MCF 10A (cell line): ENCODE results near the gene NPR3. TPM values are rescaled to one million over a fixed set of nuclear protein-coding genes. Genes with fewer than 3 reads are reported as not detected.
"Not testable (repeated sequence)": the region's sequence is repeated elsewhere in the genome, so short reads cannot be mapped to it uniquely, and the experiment has no call there.

Experiments used
- BruUV-seq: library from RNA; stranded (reverse); fragments of 400-500 nt; replicated peaks from 2 replicates; lab custom pipeline; 2021; lab: Mats Ljungman, UMichigan
- CTCF ChIA-PET: fragments of 300-600 bp; sonication (Branson Sonifier 250); formaldehyde crosslinking; extraction: SDS; loops from one replicate; lab custom pipeline; 2021; ENCODE audit warnings: antibody characterized with exemption, inconsistent platforms; lab: Yijun Ruan, JAX
- POLR2A ChIA-PET: fragments of 300-600, 350-650 bp; sonication (Branson Sonifier 250); formaldehyde crosslinking; extraction: SDS; loops from one replicate; lab custom pipeline; 2020; ENCODE audit warnings: antibody characterized with exemption, inconsistent platforms; lab: Yijun Ruan, JAX
- DNase-seq: peaks from one replicate; pipeline ENCODE4 v3.0.0-alpha.2; 2018; ENCODE audit not compliant: unreplicated experiment
- H3K27ac Mint-ChIP-seq: one replicate; pipeline ENCODE4 v1.8.0; 2022; ENCODE audit warnings: mild to moderate bottlenecking, low read depth, mixed read lengths; ENCODE audit not compliant: unreplicated experiment
- H3K27me3 Mint-ChIP-seq: one replicate; pipeline ENCODE4 v1.8.0; 2022; ENCODE audit warnings: mixed read lengths; ENCODE audit not compliant: insufficient read depth, unreplicated experiment
- H3K36me3 Mint-ChIP-seq: one replicate; pipeline ENCODE4 v1.8.0; 2022; ENCODE audit warnings: mild to moderate bottlenecking, moderate library complexity, mixed read lengths; ENCODE audit not compliant: insufficient read depth, unreplicated experiment
- H3K4me1 Mint-ChIP-seq: one replicate; pipeline ENCODE4 v1.8.0; 2022; ENCODE audit warnings: mixed read lengths; ENCODE audit not compliant: insufficient read depth, unreplicated experiment
- H3K4me3 Mint-ChIP-seq: one replicate; pipeline ENCODE4 v1.8.0; 2022; ENCODE audit warnings: mild to moderate bottlenecking, moderate library complexity, mixed read lengths; ENCODE audit not compliant: unreplicated experiment
- H3K9me3 Mint-ChIP-seq: one replicate; pipeline ENCODE4 v1.8.0; 2022; ENCODE audit warnings: mixed read lengths; ENCODE audit not compliant: unreplicated experiment
- intact Hi-C: fragments of 100-400 bp; cut with micrococcal nuclease; formaldehyde crosslinking; loops from 2 replicates; pipeline ENCODE4 v1.14.1; 2022
- total RNA-seq: library from RNA; stranded (reverse); gene quantifications from 2 replicates; pipeline ENCODE4 v1.2.3, GENCODE V29; 2022
- TF ChIP-seq, protein P1 (sequence below): fragments of 200-600 bp; IDR thresholded peaks from one replicate; pipeline ENCODE4 v1.8.0; 2022; ENCODE audit warnings: antibody characterized with exemption, mild to moderate bottlenecking; ENCODE audit not compliant: unreplicated experiment

Gene NPR3
- total RNA-seq, 1 experiment from 2014 or later = 0.84 TPM

DNA sequence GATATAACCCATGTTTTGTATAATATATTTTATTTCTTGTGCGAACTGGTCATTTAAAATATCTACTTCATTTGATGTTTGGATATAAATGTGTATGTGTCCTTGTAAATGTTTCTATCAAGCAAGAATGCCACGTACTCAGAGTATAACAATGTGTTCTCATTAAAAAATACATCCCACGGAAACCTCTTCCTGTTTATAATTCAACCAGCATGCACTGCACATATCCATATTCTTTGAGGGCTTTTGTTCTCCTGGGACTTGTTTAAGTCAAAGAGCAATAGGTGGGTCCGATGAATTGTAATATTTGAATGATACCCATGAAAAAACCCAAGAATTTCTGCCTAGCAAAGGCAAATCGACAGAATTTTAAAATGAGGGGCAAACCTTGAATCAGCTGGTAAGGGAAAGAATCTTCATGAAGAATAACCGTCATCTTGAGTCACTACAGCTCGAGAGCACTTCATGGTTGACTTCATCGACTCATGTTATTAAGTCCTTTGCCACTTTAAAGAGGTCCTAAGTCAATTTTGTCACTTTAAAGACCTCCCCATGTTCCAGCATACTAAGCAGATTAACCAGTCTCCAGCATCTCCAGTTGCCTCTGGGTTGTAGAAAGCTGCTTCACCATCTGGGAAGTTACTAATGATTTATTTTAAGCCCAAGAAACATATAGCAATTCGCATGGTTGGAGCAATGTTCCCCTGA lies 80.6 kb downstream of the NPR3 start:
- Mint-ChIP-seq H3K9me3 (peaks cover 7% of the 10 kb centered on the region), H3K27ac (no peak overlapping the region), H3K4me3 (no peak overlapping the region), H3K36me3 (no peaks in the 10 kb centered on the region), H3K4me1 (peaks cover 5% of the 10 kb centered on the region), H3K27me3 (no peaks in the 10 kb centered on the region)
- intact Hi-C loops = no loop called here
- no TSS peak for BruUV-seq
- TF ChIP-seq, protein P1, sequence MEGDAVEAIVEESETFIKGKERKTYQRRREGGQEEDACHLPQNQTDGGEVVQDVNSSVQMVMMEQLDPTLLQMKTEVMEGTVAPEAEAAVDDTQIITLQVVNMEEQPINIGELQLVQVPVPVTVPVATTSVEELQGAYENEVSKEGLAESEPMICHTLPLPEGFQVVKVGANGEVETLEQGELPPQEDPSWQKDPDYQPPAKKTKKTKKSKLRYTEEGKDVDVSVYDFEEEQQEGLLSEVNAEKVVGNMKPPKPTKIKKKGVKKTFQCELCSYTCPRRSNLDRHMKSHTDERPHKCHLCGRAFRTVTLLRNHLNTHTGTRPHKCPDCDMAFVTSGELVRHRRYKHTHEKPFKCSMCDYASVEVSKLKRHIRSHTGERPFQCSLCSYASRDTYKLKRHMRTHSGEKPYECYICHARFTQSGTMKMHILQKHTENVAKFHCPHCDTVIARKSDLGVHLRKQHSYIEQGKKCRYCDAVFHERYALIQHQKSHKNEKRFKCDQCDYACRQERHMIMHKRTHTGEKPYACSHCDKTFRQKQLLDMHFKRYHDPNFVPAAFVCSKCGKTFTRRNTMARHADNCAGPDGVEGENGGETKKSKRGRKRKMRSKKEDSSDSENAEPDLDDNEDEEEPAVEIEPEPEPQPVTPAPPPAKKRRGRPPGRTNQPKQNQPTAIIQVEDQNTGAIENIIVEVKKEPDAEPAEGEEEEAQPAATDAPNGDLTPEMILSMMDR = no peak
- CTCF ChIA-PET = interaction anchor here (0.8 kb wide), 1 partner anchor 84 kb away, joined by 3 read pairs; no protein-coding TSS in a partner anchor
- no peak for DNase-seq
- POLR2A ChIA-PET = interaction anchor here (0.5 to 1.0 kb wide), 3 partner anchors 21 to 100 kb away, joined by 3 read pairs; no protein-coding TSS in a partner anchor

DNA sequence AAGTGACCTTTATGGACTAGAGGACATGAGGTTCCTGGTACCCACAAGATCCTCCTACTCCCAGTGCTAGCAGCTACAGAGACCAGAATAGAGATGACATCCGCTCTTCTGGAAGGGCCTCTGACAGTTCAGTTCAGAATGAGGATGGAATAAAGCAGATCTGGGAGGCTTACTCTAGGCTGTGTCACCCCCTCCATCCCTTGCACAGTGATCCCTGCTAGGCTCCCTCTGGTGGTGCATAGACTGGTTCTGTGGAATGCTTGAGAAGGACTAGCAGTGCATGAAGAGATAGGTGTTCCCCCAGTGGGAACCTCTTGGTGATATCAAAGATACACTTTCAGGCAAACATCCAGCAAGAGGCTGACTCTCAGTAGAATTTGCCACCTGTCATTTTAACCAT lies 83.0 kb downstream of the NPR3 start:
- CTCF ChIA-PET = interaction anchor here (0.6 to 1.0 kb wide), 2 partner anchors 13 to 16 kb away, joined by 4 to 6 read pairs; no protein-coding TSS in a partner anchor
- no peaks in the 10 kb centered on the region for H3K27me3 Mint-ChIP-seq
- DNase-seq = peak; percentile 58
- intact Hi-C loops = no loop called here
- BruUV-seq = no TSS peak
- H3K9me3 Mint-ChIP-seq = peaks cover 8% of the 10 kb centered on the region
- H3K4me3 Mint-ChIP-seq = no peak overlapping the region
- TF ChIP-seq, protein P1 = no peak
- H3K36me3 Mint-ChIP-seq = no peaks in the 10 kb centered on the region
- no peak overlapping the region for H3K27ac Mint-ChIP-seq
- POLR2A ChIA-PET = no interaction called here
- no peaks in the 10 kb centered on the region for H3K4me1 Mint-ChIP-seq

DNA sequence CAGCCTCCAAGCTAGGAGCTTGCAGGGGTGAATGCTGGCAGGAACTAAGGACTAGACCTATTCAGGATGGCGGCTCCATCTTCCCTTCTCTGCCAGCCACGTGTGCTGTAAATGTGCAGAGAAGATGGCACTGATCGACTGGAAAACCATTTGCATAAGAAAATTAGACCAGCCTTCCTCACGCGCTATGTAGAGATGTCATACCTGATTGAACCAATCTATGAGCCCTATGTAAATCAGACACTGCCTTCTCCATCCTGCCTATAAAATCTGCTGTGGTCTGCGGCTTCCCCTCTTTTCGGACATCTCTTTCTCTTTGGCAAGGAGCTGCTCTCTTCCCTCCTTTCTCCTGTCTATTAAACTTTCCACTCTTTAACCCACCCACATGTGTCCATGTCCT lies 91.6 kb downstream of the NPR3 start:
- Mint-ChIP-seq H3K4me3 (no peak overlapping the region), H3K27me3 (no peaks in the 10 kb centered on the region), H3K4me1 (peaks cover 7% of the 10 kb centered on the region), H3K36me3 (no peaks in the 10 kb centered on the region), H3K9me3 (peaks cover 8% of the 10 kb centered on the region), H3K27ac (no peak overlapping the region)
- CTCF ChIA-PET = interaction anchor here (0.6 kb wide), 1 partner anchor 71 kb away, joined by 4 read pairs; no protein-coding TSS in a partner anchor
- intact Hi-C loops = no loop called here
- DNase-seq = no peak
- POLR2A ChIA-PET = no interaction called here
- TF ChIP-seq, protein P1 = no peak
- BruUV-seq = no TSS peak

DNA sequence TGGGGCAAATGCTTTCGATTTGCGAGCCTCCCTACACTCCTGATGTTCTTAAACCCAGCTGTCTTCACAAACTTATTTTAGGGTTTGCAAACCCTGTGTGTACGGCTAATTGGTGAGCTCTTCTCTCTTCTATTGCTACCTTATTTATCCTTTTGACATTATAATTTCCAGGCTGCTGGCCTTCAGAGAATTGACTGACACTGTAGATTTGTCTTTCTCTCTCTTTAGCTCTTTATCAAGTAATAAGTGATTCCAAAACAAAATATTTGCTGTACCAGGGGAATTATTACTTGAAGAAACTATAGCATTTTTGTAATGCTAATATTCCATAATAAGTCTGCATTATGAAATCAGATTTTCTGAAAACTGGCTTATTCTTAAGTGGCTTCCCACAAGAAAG lies 92.5 kb downstream of the NPR3 start:
- POLR2A ChIA-PET = no interaction called here
- H3K9me3 Mint-ChIP-seq = peaks cover 8% of the 10 kb centered on the region
- H3K27ac Mint-ChIP-seq = no peak overlapping the region
- no peaks in the 10 kb centered on the region for H3K36me3 Mint-ChIP-seq
- H3K4me3 Mint-ChIP-seq = no peak overlapping the region
- BruUV-seq = no TSS peak
- DNase-seq = no peak
- intact Hi-C loops = no loop called here
- H3K27me3 Mint-ChIP-seq = no peaks in the 10 kb centered on the region
- H3K4me1 Mint-ChIP-seq = peaks cover 7% of the 10 kb centered on the region
- TF ChIP-seq, protein P1 = no peak
- CTCF ChIA-PET = interaction anchor here (0.6 to 1.5 kb wide), 2 partner anchors 9 to 1866 kb away, joined by 3 read pairs; no protein-coding TSS in a partner anchor

DNA sequence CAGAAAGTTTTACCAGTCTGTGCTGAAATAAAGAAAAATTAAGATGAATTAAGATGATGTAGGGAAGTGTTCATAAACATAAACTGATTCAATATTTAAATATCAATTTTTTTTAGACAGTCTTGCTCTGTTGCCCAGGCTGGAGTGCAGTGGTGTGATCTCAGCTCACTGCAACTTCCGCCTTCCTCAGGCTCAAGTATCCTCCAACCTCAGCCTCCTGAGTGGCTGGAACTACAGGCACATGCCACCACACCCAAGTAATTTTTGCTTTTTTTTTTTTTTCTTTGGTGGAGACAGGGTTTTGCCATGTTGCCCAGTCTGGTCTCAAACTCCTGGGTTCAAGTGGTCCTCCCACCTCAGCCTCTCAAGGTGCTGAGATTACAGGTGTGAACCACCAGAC lies 94.3 kb downstream of the NPR3 start:
- BruUV-seq, H3K9me3 Mint-ChIP-seq, DNase-seq, H3K4me3 Mint-ChIP-seq, H3K4me1 Mint-ChIP-seq, H3K36me3 Mint-ChIP-seq, intact Hi-C loops, H3K27me3 Mint-ChIP-seq, H3K27ac Mint-ChIP-seq: not testable (repeated sequence)
- POLR2A ChIA-PET = interaction anchor here (1.0 to 1.1 kb wide), 2 partner anchors 38 to 97 kb away, joined by 3 read pairs; no protein-coding TSS in a partner anchor
- CTCF ChIA-PET = interaction anchor here (0.6 to 1.3 kb wide), 4 partner anchors 54 to 1150 kb away, joined by 3 to 6 read pairs (median 4); no protein-coding TSS in a partner anchor
